Osteocyte (in vitro differentiated cells): ENCODE measurements around the gene NPB. TPM values are rescaled to one million over a fixed set of nuclear protein-coding genes. Genes with fewer than 3 reads are reported as not detected.

Experiments
- DNase-seq: peaks from one replicate; pipeline ENCODE4 v3.0.0; 2021; ENCODE audit warnings: mixed read lengths; ENCODE audit not compliant: unreplicated experiment; ENCODE audit errors: extremely low spot score
- H3K27ac Mint-ChIP-seq: one replicate; pipeline ENCODE4 v1.8.0; 2021; ENCODE audit warnings: mild to moderate bottlenecking, mixed read lengths; ENCODE audit not compliant: unreplicated experiment
- H3K27me3 Mint-ChIP-seq: one replicate; pipeline ENCODE4 v1.8.0; 2021; ENCODE audit warnings: mixed read lengths; ENCODE audit not compliant: unreplicated experiment
- H3K36me3 Mint-ChIP-seq: one replicate; pipeline ENCODE4 v1.8.0; 2021; ENCODE audit warnings: mixed read lengths; ENCODE audit not compliant: unreplicated experiment
- H3K4me1 Mint-ChIP-seq: one replicate; pipeline ENCODE4 v1.8.0; 2021; ENCODE audit warnings: mixed read lengths; ENCODE audit not compliant: unreplicated experiment
- H3K4me3 Mint-ChIP-seq: one replicate; pipeline ENCODE4 v1.8.0; 2021; ENCODE audit warnings: mild to moderate bottlenecking, moderate library complexity, mixed read lengths; ENCODE audit not compliant: unreplicated experiment
- H3K9me3 Mint-ChIP-seq: one replicate; pipeline ENCODE4 v1.8.0; 2021; ENCODE audit warnings: mixed read lengths; ENCODE audit not compliant: unreplicated experiment
- total RNA-seq: library from RNA; stranded (reverse); gene quantifications from 2 replicates; pipeline ENCODE4 v1.2.1, GENCODE V29; 2021
- TF ChIP-seq, protein P1 (sequence below): fragments of 200-600 bp; sonication (generic); IDR thresholded peaks from 2 replicates; pipeline ENCODE4 v1.5.0; 2021; ENCODE audit warnings: antibody characterized with exemption, mild to moderate bottlenecking, moderate library complexity

The NPB gene
- total RNA-seq, 1 donor from 2014 or later = 0.56 TPM

GRCh38 chr17:81934850-81935708 is 33.0 kb downstream of the NPB start:
- H3K9me3 Mint-ChIP-seq = no peaks in the 10 kb centered on the region
- H3K4me3 Mint-ChIP-seq = peak overlapping the region; percentile 89
- DNase-seq = no peak
- no peaks in the 10 kb centered on the region for H3K27me3 Mint-ChIP-seq
- peaks cover 26% of the 10 kb centered on the region for H3K4me1 Mint-ChIP-seq
- TF ChIP-seq, protein P1, sequence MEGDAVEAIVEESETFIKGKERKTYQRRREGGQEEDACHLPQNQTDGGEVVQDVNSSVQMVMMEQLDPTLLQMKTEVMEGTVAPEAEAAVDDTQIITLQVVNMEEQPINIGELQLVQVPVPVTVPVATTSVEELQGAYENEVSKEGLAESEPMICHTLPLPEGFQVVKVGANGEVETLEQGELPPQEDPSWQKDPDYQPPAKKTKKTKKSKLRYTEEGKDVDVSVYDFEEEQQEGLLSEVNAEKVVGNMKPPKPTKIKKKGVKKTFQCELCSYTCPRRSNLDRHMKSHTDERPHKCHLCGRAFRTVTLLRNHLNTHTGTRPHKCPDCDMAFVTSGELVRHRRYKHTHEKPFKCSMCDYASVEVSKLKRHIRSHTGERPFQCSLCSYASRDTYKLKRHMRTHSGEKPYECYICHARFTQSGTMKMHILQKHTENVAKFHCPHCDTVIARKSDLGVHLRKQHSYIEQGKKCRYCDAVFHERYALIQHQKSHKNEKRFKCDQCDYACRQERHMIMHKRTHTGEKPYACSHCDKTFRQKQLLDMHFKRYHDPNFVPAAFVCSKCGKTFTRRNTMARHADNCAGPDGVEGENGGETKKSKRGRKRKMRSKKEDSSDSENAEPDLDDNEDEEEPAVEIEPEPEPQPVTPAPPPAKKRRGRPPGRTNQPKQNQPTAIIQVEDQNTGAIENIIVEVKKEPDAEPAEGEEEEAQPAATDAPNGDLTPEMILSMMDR = no peak
- peaks cover 2% of the 10 kb centered on the region for H3K36me3 Mint-ChIP-seq
- no peak overlapping the region for H3K27ac Mint-ChIP-seq

- H3K9me3 Mint-ChIP-seq = no peaks in the 10 kb centered on the region
- H3K4me1 Mint-ChIP-seq = peaks cover 23% of the 10 kb centered on the region
- H3K27me3 Mint-ChIP-seq = no peaks in the 10 kb centered on the region
- peak overlapping the region; percentile 10 for H3K27ac Mint-ChIP-seq
- TF ChIP-seq, protein P1 = no peak
- H3K4me3 Mint-ChIP-seq = peak overlapping the region; percentile 89
- peaks cover 2% of the 10 kb centered on the region for H3K36me3 Mint-ChIP-seq
- DNase-seq = no peak
These were observed 33.7 kb downstream of the NPB start for GRCh38 chr17:81935709-81936084.

DNA sequence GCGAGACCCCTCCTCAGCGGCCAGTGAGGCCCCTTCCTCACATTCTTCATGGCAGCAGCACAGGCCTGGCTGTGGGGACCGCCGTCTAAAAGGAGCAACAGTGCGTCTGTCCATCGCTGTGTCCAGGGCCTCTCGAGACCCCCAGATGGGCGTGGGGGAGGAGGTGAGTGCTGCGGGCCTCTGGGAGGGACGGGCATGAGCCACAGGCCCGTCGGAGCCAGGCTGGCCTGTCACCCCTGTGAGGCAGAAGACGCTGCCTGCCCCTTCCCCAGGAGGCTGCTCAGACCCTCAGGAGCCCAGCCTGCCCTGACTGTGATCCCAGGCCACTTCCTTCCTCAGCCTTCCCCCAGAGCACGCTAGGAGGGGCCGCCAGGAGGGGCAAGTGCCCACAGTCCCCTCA is 37.2 kb downstream of the NPB start:
- H3K36me3 Mint-ChIP-seq = no peaks in the 10 kb centered on the region

DNA sequence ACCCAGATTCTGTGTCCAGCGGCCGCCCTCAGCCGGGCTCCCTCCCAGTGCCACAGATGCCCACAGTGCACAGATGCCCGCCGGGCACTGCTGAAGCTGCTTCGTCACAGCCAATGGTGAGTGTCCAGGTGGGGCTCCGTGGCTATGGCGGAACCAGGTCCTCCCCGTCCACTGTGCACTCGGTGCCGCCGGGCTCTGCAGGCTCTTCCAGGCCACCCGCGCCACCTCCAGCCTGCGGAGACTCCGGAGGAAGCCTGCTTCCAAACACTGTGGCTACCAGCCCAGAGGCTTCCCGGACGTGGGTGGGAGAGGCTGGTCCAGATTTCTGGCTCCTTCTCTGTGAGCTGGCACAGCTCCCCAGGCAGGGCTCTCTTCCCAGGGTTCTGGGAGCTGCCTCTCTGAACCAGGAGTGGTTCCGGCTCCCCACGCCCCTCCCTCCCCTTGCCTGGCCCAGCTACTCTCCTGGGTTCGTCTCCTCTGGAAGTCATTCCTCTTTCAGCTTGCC is 37.9 kb downstream of the NPB start:
- Mint-ChIP-seq H3K4me3 (no peak overlapping the region), H3K27me3 (peaks cover 2% of the 10 kb centered on the region), H3K4me1 (peaks cover 15% of the 10 kb centered on the region), H3K27ac (no peak overlapping the region), H3K36me3 (no peaks in the 10 kb centered on the region), H3K9me3 (no peaks in the 10 kb centered on the region)
- DNase-seq = no peak
- TF ChIP-seq, protein P1 = no peak

More for the DNA sequence above, 37.2 kb downstream of the NPB start:
- TF ChIP-seq, protein P1 = no peak
- H3K4me3 Mint-ChIP-seq = no peak overlapping the region
- H3K9me3 Mint-ChIP-seq = no peaks in the 10 kb centered on the region
- H3K4me1 Mint-ChIP-seq = peaks cover 15% of the 10 kb centered on the region
- no peak for DNase-seq
- H3K27me3 Mint-ChIP-seq = peaks cover 2% of the 10 kb centered on the region
- no peak overlapping the region for H3K27ac Mint-ChIP-seq
